ENCODE results near the gene IGF2. TPM values are rescaled to one million over a fixed set of nuclear protein-coding genes. Genes with fewer than 3 reads are reported as not detected.

Gene IGF2
- total and polyA plus RNA-seq, 2 donors (not counting 1 experiment from before 2014, with no cell fraction given): not detected

- ChIA-PET CTCF (interaction anchor here (1.1 kb wide), 1 partner anchor 58 kb away, joined by 3 read pairs; no protein-coding TSS in a partner anchor), POLR2A (no interaction called here)
- no peak overlapping the region for H3K27ac Mint-ChIP-seq
- TF ChIP-seq EZH2 (IDR thresholded peaks at IDR 0.05; ENCODE audit: borderline replicate concordance, insufficient read depth, low read depth, low read length, poor library complexity, severe bottlenecking): no peak
- TF ChIP-seq, protein P1, sequence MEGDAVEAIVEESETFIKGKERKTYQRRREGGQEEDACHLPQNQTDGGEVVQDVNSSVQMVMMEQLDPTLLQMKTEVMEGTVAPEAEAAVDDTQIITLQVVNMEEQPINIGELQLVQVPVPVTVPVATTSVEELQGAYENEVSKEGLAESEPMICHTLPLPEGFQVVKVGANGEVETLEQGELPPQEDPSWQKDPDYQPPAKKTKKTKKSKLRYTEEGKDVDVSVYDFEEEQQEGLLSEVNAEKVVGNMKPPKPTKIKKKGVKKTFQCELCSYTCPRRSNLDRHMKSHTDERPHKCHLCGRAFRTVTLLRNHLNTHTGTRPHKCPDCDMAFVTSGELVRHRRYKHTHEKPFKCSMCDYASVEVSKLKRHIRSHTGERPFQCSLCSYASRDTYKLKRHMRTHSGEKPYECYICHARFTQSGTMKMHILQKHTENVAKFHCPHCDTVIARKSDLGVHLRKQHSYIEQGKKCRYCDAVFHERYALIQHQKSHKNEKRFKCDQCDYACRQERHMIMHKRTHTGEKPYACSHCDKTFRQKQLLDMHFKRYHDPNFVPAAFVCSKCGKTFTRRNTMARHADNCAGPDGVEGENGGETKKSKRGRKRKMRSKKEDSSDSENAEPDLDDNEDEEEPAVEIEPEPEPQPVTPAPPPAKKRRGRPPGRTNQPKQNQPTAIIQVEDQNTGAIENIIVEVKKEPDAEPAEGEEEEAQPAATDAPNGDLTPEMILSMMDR (IDR thresholded peaks at IDR 0.05): no peak
- Histone ChIP-seq H4K20me1 (ENCODE audit: control insufficient read depth, insufficient read depth, low read length, poor library complexity, severe bottlenecking) (no peaks in the 10 kb centered on the region), H3K9ac (ENCODE audit: low read length) (no peak overlapping the region), H3K4me3 (ENCODE audit: control extremely low read depth in 1 of 5, extremely low read depth in 1 of 5, insufficient read depth in 1 of 5, low read depth in 2 of 5, low read length in 4 of 5) (no peak overlapping the region), H2AFZ (ENCODE audit: insufficient read depth, low read depth, low read length, poor library complexity, severe bottlenecking) (no peak overlapping the region), H3K36me3 (replicated peaks in 1 of 2; ENCODE audit: control extremely low read depth in 1 of 2, control insufficient read depth in 1 of 2, extremely low read depth in 1 of 2, insufficient read depth in 2 of 2, low read length in 1 of 2) (no peaks in the 10 kb centered on the region), H3K27me3 (replicated peaks in 1 of 4; ENCODE audit: control extremely low read depth in 1 of 4, control insufficient read depth in 3 of 4, insufficient read depth in 4 of 4, low read length in 3 of 4) (peaks cover 0 to 7% (median 1%) of the 10 kb centered on the region in 4 experiments), H3K27ac (ENCODE audit: low read length in 2 of 2) (no peak overlapping the region), H3K9me3 (ENCODE audit: control extremely low read depth in 1 of 3, control insufficient read depth in 2 of 3, insufficient read depth in 1 of 3, low read length in 2 of 3) (peaks cover 0 to 12% (median 0%) of the 10 kb centered on the region in 3 donors), H3K4me2 (replicated peaks; ENCODE audit: low read depth, low read length, poor library complexity, severe bottlenecking) (no peak overlapping the region), H3K4me1 (ENCODE audit: control insufficient read depth in 2 of 2, insufficient read depth in 2 of 2, low read length in 2 of 2) (peaks cover 0 to 2% of the 10 kb centered on the region in 2 donors), H3K79me2 (ENCODE audit: control insufficient read depth, insufficient read depth, low read length) (no peaks in the 10 kb centered on the region)
- H3K4me1 Mint-ChIP-seq: no peaks in the 10 kb centered on the region
- ATAC-seq (ENCODE audit: low read depth) (no peak), DNase-seq (no peak)
- H3K4me3 Mint-ChIP-seq: no peak overlapping the region
- 86% methylated on average over 21 of the region's 21 CpGs for WGBS (ENCODE audit: insufficient coverage)
- H3K9me3 Mint-ChIP-seq (ENCODE audit: insufficient read depth): no peaks in the 10 kb centered on the region
- H3K27me3 Mint-ChIP-seq: peaks cover 15% of the 10 kb centered on the region
- intact Hi-C loops (cut with micrococcal nuclease): no loop called here
Measured at GRCh38 chr11:2094354-2095197, 44.6 kb downstream of the IGF2 start.

Data from B cell (primary cell).